Neuronal stem cell (in vitro differentiated cells): ENCODE measurements around the gene ETFB.

Experiments
- DNase-seq: peaks from one replicate; pipeline ENCODE4 v3.0.0-alpha.2; 2013; ENCODE audit warnings: low spot score
- H2AFZ ChIP-seq: one replicate; pipeline ENCODE4 v1.6.1; 2013; ENCODE audit warnings: mild to moderate bottlenecking, low read length, inconsistent platforms
- H2AK5ac ChIP-seq: 2 replicates; pipeline ENCODE4 v1.6.1; 2013; ENCODE audit warnings: low read depth, mild to moderate bottlenecking, inconsistent platforms, low read length, moderate library complexity, mixed read lengths
- H2BK120ac ChIP-seq: 2 replicates; pipeline ENCODE4 v1.6.1; 2013; ENCODE audit warnings: low read depth, mild to moderate bottlenecking, inconsistent platforms, low read length, moderate library complexity, mixed read lengths
- H2BK12ac ChIP-seq: one replicate; pipeline ENCODE4 v1.6.1; 2013; ENCODE audit warnings: low read length, inconsistent platforms
- H2BK15ac ChIP-seq: 2 replicates; pipeline ENCODE4 v1.6.1; 2013; ENCODE audit warnings: mild to moderate bottlenecking, low read length, inconsistent platforms, mixed read lengths
- H2BK5ac ChIP-seq: one replicate; pipeline ENCODE4 v1.6.1; 2013; ENCODE audit warnings: inconsistent platforms, mild to moderate bottlenecking, low read length, moderate library complexity
- H3K14ac ChIP-seq: one replicate; pipeline ENCODE4 v1.6.1; 2013; ENCODE audit warnings: low read length, inconsistent platforms
- H3K18ac ChIP-seq: 2 replicates; pipeline ENCODE4 v1.6.1; 2013; ENCODE audit warnings: low read length, inconsistent platforms
- H3K23ac ChIP-seq: 2 replicates; pipeline ENCODE4 v1.6.1; 2013; ENCODE audit warnings: low read depth, mild to moderate bottlenecking, mixed read lengths, low read length, inconsistent platforms; ENCODE audit not compliant: poor library complexity
- H3K27ac ChIP-seq: replicated peaks from 3 replicates; pipeline ENCODE4 v1.5.1; 2013; ENCODE audit warnings: low read length, inconsistent platforms
- H3K27me3 ChIP-seq, 3 experiments: 2 replicates each; pipeline ENCODE4 v1.6.1; 2013; ENCODE audit warnings: low read length in 3 of 3, mild to moderate bottlenecking in 2 of 3, inconsistent platforms in 1 of 3, low read depth in 1 of 3, mixed read lengths in 1 of 3, moderate library complexity in 1 of 3; ENCODE audit not compliant: control insufficient read depth in 3 of 3, insufficient read depth in 3 of 3
- H3K36me3 ChIP-seq, 2 donors: replicated peaks in 1 of 2; 2 replicates each; pipeline ENCODE4 v1.6.1; 2013; ENCODE audit warnings: low read length in 2 of 2; ENCODE audit not compliant: control insufficient read depth in 2 of 2, insufficient read depth in 2 of 2
- H3K4ac ChIP-seq: 2 replicates; pipeline ENCODE4 v1.6.1; 2013; ENCODE audit warnings: inconsistent platforms, mild to moderate bottlenecking, low read length, moderate library complexity
- H3K4me1 ChIP-seq, 2 donors: 1 replicate in 1 of 2; 2 replicates in 1 of 2; pipeline ENCODE4 v1.6.1; 2013; ENCODE audit warnings: low read length in 2 of 2, low read depth in 1 of 2; ENCODE audit not compliant: control insufficient read depth in 2 of 2, insufficient read depth in 1 of 2
- H3K4me2 ChIP-seq: one replicate; pipeline ENCODE4 v1.6.1; 2013; ENCODE audit warnings: mild to moderate bottlenecking, low read length, inconsistent platforms; ENCODE audit not compliant: insufficient read depth, poor library complexity, severe bottlenecking
- H3K4me3 ChIP-seq, 2 donors: 2 replicates each; pipeline ENCODE4 v1.5.1; 2013; ENCODE audit warnings: low read length in 2 of 2, mild to moderate bottlenecking in 2 of 2, inconsistent platforms in 1 of 2, moderate library complexity in 1 of 2
- H3K79me1 ChIP-seq: one replicate; pipeline ENCODE4 v1.6.1; 2013; ENCODE audit warnings: low read depth, mild to moderate bottlenecking, inconsistent platforms, low read length, moderate library complexity
- H3K9ac ChIP-seq: one replicate; pipeline ENCODE4 v1.6.1; 2013; ENCODE audit warnings: mild to moderate bottlenecking, low read depth, low read length, inconsistent platforms; ENCODE audit not compliant: poor library complexity
- H3K9me3 ChIP-seq, 2 donors: replicated peaks in 1 of 2; 2 replicates each; pipeline versions ENCODE3 to v1.6.1; 2013; ENCODE audit warnings: low read length in 2 of 2, mild to moderate bottlenecking in 2 of 2, inconsistent platforms in 1 of 2, low read depth in 1 of 2, mixed read lengths in 1 of 2, moderate library complexity in 1 of 2; ENCODE audit not compliant: control insufficient read depth in 2 of 2, insufficient read depth in 1 of 2
- H4K8ac ChIP-seq: one replicate; pipeline ENCODE4 v1.6.1; 2013; ENCODE audit warnings: low read depth, mild to moderate bottlenecking, inconsistent platforms, low read length, moderate library complexity
- H4K91ac ChIP-seq: one replicate; pipeline ENCODE4 v1.6.1; 2013; ENCODE audit warnings: low read length, low read depth, mild to moderate bottlenecking, inconsistent platforms; ENCODE audit not compliant: poor library complexity
- WGBS, 2 donors: extraction: QIAGEN DNeasy Blood & Tissue Kit; methylation state at CpG; one replicate each; pipeline ENCODE4 v1.1.7; 2013; ENCODE audit warnings: missing lambda C conversion rate in 2 of 2, mixed read lengths in 1 of 2; ENCODE audit not compliant: insufficient read length in 2 of 2, insufficient replicate concordance in 1 of 2; ENCODE audit errors: extremely low coverage in 2 of 2; 5-methylcytosine and 5-hydroxymethylcytosine counted together

The ETFB gene

DNA sequence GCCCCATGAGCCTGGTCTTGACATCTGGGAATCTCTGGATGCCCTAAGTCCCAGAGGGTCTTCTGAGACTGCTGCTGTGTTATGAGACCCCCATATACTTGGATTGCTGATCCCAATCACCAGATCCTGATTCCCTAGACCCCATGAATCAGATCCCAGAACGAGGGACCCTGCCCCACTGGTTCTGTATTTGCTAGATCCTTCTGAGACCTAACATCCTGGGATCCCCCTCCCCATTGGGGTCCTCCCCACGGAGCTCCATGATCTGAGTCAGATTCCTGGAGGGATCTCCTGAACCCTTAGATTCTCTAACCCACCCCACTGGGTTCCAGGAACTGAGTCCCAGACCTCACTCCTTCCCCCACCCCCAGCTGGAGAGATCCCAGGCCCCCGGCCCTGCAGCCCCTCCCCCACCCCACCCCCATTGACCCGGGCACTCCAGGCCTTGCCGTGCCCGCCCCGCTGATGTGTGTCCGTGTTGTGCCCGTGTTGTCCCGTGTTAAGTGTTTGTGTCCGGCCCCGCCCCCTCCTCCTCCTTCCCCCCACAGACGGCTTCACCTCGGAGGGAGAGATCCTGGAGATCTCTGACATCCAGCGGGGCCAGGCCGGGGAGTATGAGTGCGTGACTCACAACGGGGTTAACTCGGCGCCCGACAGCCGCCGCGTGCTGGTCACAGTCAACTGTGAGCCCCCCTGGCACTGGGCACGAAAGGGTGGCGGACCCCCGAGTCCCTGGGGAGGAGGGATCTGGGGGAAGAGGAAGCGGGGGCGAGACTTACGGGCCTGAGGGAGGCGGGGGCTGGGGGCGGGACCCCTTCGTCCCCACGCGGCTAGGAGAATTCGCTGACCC, 39.7 kb downstream of the ETFB start:
- Histone ChIP-seq H3K36me3 (no peaks in the 10 kb centered on the region), H2AFZ (peak overlapping the region; percentile 91), H3K4me3 (no peak overlapping the region), H3K27me3 (peaks cover 0 to 15% (median 3%) of the 10 kb centered on the region in 3 experiments), H3K18ac (no peak overlapping the region), H3K14ac (no peak overlapping the region), H2AK5ac (no peak overlapping the region), H3K4me1 (peaks cover 0 to 3% of the 10 kb centered on the region in 2 donors), H4K91ac (no peak overlapping the region), H3K23ac (peak overlapping the region; percentile 57), H3K9me3 (peaks cover 0 to 2% of the 10 kb centered on the region in 2 donors), H4K8ac (no peak overlapping the region), H3K4me2 (no peak overlapping the region), H3K79me1 (no peaks in the 10 kb centered on the region), H2BK5ac (peak overlapping the region; percentile 66), H3K27ac (no peak overlapping the region), H3K4ac (no peak overlapping the region), H2BK15ac (no peak overlapping the region), H3K9ac (no peak overlapping the region), H2BK12ac (no peak overlapping the region), H2BK120ac (no peak overlapping the region)
- WGBS, 2 donors: no CpG with 5 or more reads among the region's 36 CpGs
- DNase-seq: no peak

DNA sequence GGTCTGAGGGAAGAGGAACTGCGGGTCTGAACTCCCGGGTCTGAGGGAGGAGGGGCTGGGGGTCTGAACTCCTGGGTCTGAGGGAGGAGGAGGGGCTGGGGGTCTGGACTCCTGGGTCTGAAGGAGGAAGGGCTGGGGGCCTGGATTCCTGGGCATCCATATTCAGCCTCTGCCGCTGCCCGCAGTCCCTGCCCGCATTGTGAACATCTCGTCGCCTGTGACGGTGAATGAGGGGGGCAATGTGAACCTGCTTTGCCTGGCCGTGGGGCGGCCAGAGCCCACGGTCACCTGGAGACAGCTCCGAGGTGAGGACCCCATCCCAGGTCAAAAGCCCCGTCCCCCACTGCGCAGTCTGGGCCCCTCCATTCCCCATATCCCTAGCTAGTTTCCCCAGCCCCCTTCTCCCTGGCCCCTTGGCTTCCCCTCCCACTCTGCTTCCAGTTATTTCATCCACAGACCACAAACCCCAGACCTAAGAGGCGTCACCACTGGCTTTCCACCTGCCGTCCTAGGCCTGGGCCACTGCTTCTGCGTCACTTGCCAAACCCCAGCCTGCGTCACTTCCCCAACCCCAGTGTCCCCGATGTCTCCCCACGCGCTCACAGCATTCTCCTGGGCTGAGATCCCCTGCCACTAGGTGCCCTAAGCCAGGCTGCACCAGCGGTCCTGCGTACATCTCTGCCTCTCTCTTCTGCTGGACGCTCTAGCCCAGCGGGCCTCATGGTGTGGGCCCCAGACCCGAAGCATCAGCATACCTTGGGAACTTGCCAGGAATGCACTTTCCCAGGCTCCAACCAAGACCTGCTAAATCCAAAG, 40.8 kb downstream of the ETFB start:
- H2BK12ac ChIP-seq: peak overlapping the region; percentile 58
- no peak for DNase-seq
- WGBS, 2 donors: no CpG with 5 or more reads among the region's 26 CpGs

DNA sequence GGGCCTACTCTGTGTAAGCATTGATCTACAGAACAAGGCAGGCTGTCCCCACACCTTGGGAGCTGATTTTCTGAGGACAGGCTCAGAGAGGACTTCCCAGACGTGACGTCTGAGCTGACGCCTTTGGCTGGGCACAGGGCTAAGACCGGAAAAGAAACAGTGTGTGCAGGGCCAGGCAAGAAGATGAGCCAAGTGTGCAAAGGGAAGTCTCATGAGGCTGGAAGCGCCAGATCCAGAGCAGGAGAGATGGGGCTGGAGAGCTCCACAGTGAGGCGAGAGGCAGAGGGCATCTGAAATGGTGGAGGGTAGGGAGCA, 42.1 kb downstream of the ETFB start:
- Histone ChIP-seq H4K8ac (no peak overlapping the region), H3K27me3 (peaks cover 0 to 18% (median 3%) of the 10 kb centered on the region in 3 experiments), H2BK5ac (no peak overlapping the region), H4K91ac (no peak overlapping the region), H2BK12ac (no peak overlapping the region), H2BK15ac (no peak overlapping the region), H3K4ac (no peak overlapping the region), H3K9me3 (peaks cover 0 to 2% of the 10 kb centered on the region in 2 donors), H3K27ac (no peak overlapping the region), H3K23ac (no peak overlapping the region), H3K14ac (no peak overlapping the region), H3K4me2 (no peak overlapping the region), H3K9ac (no peak overlapping the region), H3K18ac (no peak overlapping the region), H3K4me3 (no peak overlapping the region), H3K4me1 (peaks cover 0 to 3% of the 10 kb centered on the region in 2 donors), H3K79me1 (peaks cover 7% of the 10 kb centered on the region), H2AFZ (no peak overlapping the region), H3K36me3 (no peaks in the 10 kb centered on the region), H2AK5ac (no peak overlapping the region), H2BK120ac (no peak overlapping the region)
- DNase-seq: no peak
- no CpG with 5 or more reads among the region's 6 CpGs for WGBS, 2 donors

More for the DNA sequence above, 40.8 kb downstream of the ETFB start:
- H3K4ac ChIP-seq: no peak overlapping the region
- H3K4me1 ChIP-seq: peaks cover 0 to 3% of the 10 kb centered on the region in 2 donors
- H3K9me3 ChIP-seq: peaks cover 0 to 2% of the 10 kb centered on the region in 2 donors
- H3K4me3 ChIP-seq: no peak overlapping the region
- H2BK120ac ChIP-seq: no peak overlapping the region
- H2AK5ac ChIP-seq: no peak overlapping the region
- no peak overlapping the region for H3K23ac ChIP-seq
- no peak overlapping the region for H4K91ac ChIP-seq
- H2BK15ac ChIP-seq: no peak overlapping the region
- H2AFZ ChIP-seq: no peak overlapping the region
- H3K27me3 ChIP-seq: peaks cover 0 to 15% (median 3%) of the 10 kb centered on the region in 3 experiments
- no peak overlapping the region for H3K18ac ChIP-seq
- H2BK5ac ChIP-seq: peak overlapping the region; percentile 66
- H3K27ac ChIP-seq: no peak overlapping the region
- peaks cover 2% of the 10 kb centered on the region for H3K79me1 ChIP-seq
- H4K8ac ChIP-seq: no peak overlapping the region
- H3K4me2 ChIP-seq: no peak overlapping the region
- H3K36me3 ChIP-seq: no peaks in the 10 kb centered on the region
- peak overlapping the region; percentile 47 for H3K14ac ChIP-seq
- no peak overlapping the region for H3K9ac ChIP-seq
